GM19463 (cell line): ENCODE data around the gene TM9SF3.

Experiments
- ATAC-seq: cut with Tn5 transposase; IDR thresholded peaks from one replicate; pipeline ENCODE4 v1.9.1; 2021; ENCODE audit warnings: mild to moderate bottlenecking, moderate library complexity; ENCODE audit not compliant: unreplicated experiment

The TM9SF3 gene

GRCh38 chr10:96513305-96513697 is 73.5 kb downstream of the TM9SF3 start:
- ATAC-seq, result peak; percentile 51

- ATAC-seq, result no peak
These were observed 74.1 kb downstream of the TM9SF3 start for GRCh38 chr10:96512524-96513304.

- no peak for ATAC-seq
These were observed 75.5 kb downstream of the TM9SF3 start for GRCh38 chr10:96511044-96511945.

DNA sequence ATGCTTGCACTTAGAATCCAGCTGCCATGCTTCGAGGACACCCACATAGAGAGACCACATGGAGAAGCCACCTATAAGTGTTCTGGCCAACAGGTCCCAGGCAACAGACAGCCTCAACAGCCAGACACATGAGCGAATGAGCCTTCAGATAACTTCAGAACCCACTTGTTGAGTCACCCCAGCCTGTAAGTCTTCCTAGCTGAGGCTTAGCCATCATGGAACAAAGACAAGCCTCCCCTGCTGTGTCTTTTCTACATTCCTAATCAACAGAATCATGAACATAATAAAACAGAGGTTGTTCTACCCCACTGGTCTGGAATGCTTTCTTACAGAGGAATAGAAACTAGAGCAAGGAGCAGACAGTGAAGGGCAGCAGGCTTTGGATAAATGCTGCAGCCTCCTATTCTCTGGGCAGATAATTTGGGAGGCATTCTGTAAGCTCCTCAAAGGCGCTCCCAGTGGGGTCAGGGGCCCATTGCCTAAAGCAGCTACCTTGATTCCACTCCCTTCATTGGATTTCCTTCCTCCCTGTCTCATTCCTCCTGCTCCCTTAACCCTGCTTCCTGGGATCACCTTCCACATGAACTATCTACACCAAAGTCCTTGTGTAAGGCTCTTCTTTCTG is 77.7 kb downstream of the TM9SF3 start:
- ATAC-seq, result no peak

- no peak for ATAC-seq
These were observed 79.8 kb downstream of the TM9SF3 start for GRCh38 chr10:96507044-96507443.

- ATAC-seq, result no peak
These were observed 81.4 kb downstream of the TM9SF3 start for GRCh38 chr10:96505150-96506136.

- ATAC-seq, result no peak
These were observed 84.1 kb downstream of the TM9SF3 start for GRCh38 chr10:96502561-96503282.

DNA sequence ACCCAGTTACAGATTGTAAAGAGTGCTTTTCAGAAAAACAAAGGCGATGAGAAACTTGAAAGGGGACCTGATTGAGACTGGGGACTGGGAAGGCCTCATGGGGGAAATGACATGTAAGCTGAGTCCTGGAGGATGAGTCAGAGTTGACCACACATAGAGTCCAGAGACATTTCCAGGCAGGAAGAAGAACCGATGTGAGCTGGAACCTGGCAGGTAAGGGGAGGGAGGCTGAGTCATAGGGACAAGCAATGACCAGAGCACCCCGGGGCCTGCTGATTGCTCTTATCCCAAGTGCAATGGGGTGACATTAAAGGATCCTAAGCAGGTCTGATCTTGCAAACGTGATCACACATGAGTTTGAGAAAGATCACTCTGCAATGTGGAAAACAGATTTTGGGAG is 84.8 kb downstream of the TM9SF3 start:
- no peak for ATAC-seq

DNA sequence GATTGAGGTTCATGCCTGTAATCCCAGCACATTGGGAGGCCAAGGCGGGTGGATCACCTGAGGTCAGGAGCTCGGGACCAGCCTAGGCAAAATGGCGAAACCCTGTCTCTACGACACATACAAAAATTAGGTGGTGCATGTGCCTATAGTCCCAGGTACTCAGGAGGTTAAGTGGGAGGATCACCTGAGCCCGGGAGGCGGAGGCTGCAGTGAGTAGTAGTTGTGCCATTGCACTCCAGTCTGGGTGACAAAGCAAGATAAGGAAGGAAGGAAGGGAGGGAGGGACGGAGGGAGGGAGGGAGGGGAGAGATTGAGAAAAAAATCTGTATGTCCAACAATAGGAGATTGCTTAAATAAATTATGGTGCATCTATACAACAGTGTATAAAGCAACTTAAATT is 86.3 kb downstream of the TM9SF3 start:
- ATAC-seq, result no peak

DNA sequence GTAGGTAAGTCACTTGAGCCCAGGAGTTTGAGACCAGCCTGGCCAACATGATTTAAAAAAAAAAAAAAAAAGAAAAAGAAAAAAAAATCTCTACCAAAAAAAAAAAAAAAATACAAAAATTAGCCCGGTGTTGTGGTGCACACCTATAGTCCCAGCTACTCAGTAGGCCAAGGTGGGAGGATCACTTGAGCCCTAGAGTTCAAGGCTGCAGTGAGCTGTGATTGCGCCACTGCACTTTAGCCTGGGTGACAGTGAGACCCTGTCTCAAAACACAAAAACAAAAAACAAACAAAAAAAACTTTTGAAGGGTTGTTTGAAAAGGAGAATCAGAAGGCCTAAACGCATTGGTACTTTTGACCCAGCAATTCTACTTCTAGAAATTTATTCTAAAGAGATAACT is 86.8 kb downstream of the TM9SF3 start:
- ATAC-seq, result no peak

- ATAC-seq, result no peak
These were observed 89.4 kb downstream of the TM9SF3 start for GRCh38 chr10:96497391-96497790.

GRCh38 chr10:96496281-96496925 is 90.4 kb downstream of the TM9SF3 start:
- ATAC-seq, result no peak

- no peak for ATAC-seq
These were observed 91.3 kb downstream of the TM9SF3 start for GRCh38 chr10:96495544-96495943.

DNA sequence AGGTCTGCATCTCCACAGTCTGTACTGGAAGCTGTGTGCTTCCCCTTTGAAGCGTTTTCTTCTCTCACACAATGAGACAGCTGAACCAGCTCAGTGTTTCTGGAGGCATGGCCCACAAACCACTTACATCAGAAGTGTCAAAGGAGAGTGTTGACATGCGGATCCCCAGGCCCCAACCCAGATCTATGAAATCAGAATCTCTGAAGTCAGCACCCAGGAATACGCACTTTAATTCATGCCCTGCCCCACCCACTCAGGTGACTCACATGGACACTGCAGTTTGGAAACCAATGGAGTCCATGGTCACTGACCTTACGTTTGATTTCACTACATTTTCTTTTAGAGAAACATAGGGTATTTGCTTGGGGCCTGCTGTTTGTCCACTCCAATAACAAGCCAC is 92.1 kb downstream of the TM9SF3 start:
- ATAC-seq, result no peak

- no peak for ATAC-seq
These were observed 92.8 kb downstream of the TM9SF3 start for GRCh38 chr10:96493871-96494525.

- ATAC-seq, result no peak
These were observed 93.6 kb downstream of the TM9SF3 start for GRCh38 chr10:96493254-96493653.

DNA sequence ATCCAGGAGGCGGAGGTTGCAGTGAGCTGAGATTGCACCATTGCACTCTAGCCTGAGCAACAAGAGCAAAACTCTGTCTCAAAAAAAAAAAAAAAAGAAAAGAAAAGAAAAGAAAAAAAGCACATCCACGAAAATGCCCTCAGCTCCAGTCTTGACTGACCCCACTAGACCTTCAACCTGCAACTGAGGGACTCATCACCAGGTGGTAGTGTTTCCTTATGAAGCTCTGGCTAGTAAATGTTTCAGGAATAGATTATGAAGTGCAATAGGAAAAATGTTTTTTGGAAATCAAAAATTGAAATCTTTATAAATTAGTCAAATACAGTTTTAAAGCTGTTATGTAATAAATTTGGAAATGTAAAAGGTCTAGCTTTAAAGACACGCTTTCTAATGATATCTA is 95.5 kb downstream of the TM9SF3 start:
- ATAC-seq, result no peak

DNA sequence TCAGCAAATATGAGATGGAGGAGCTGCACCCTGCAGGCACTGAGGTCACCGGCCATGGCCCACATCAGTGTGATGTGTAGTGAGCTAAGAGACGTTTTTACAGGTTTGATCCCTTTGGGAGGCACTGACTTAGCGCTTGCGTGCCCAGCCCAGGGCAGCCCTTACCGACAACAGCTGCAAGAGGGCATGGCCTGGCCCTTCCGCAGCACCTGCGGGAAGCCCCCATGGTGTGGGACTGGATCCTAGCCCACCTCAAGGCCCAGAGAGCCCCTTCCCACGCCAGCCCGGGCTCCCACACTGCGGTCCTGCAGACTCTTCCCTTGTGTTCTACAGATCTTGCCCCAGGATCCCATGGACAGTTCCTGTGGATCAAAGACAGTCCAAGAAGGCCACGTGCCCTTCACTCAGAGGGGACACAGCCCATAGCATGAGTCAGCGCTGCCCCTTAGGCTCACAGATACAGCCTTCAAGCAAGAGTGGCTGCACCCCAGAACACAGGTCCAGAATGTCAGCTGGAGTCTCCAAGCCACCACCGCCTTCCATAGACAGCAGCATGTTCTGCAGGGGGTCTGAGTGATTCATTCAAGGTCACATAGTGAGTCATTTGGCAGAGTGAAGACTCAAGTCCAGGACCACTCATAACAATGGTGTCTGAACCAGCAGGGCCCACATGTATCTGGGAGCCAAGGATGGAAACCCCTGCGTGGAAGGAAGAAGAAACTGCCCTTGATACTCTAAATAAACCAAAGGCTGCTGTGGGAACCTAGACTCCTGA is 98.5 kb downstream of the TM9SF3 start:
- ATAC-seq, result no peak
